ENCODE data around the gene PABPC1L. TPM values are rescaled to one million over a fixed set of nuclear protein-coding genes. Genes with fewer than 3 reads are reported as not detected.

PABPC1L gene
- total and polyA plus RNA-seq, 2 of the 13 experiments (the other 11 are each of a cell fraction or from before 2014, with no cell fraction given) = 30.8 to 252 TPM

GRCh38 chr20:44960103-44960852 is 50.4 kb downstream of the PABPC1L start, which contains the start of gene TOMM34 (continued):
- TF ChIP-seq AGO1 (IDR thresholded peaks at IDR 0.05; ENCODE audit: low read depth, low read length, poor library complexity, severe bottlenecking) (peak; percentile 83), ZNF44 (CRISPR knock-in tag; IDR thresholded peaks at IDR 0.05) (peak; percentile 95), ZSCAN12 (CRISPR knock-in tag; IDR thresholded peaks at IDR 0.05) (peak; percentile 82), ZNF292 (CRISPR knock-in tag; IDR thresholded peaks at IDR 0.05; ENCODE audit: borderline replicate concordance, low read depth) (peak; percentile 50), PREB (CRISPR knock-in tag; IDR thresholded peaks at IDR 0.05) (no peak), ZNF556 (CRISPR knock-in tag; IDR thresholded peaks at IDR 0.05; ENCODE audit: borderline replicate concordance) (peak; percentile 97), MTERF4 (CRISPR knock-in tag; IDR thresholded peaks at IDR 0.05) (peak; percentile 94), SNAPC5 (CRISPR knock-in tag; IDR thresholded peaks at IDR 0.05; ENCODE audit: borderline replicate concordance) (peak; percentile 93; the same call in 1 of the 2 replicates), ATF2 (CRISPR knock-in tag; IDR thresholded peaks at IDR 0.05) (peak; percentile 61; the same call in 1 of the 2 replicates), ZNF607 (CRISPR knock-in tag; IDR thresholded peaks at IDR 0.05; ENCODE audit: borderline replicate concordance) (peak; percentile 100), ZNF749 (CRISPR knock-in tag; IDR thresholded peaks at IDR 0.05; ENCODE audit: borderline replicate concordance) (peak; percentile 99), ZNF7 (CRISPR knock-in tag; IDR thresholded peaks at IDR 0.05) (no peak), CREB3 (CRISPR knock-in tag; IDR thresholded peaks at IDR 0.05) (peak; percentile 95; the same call in 1 of the 2 replicates), ZNF775 (CRISPR knock-in tag; IDR thresholded peaks at IDR 0.05; ENCODE audit: borderline replicate concordance) (peak; percentile 85; the same call in 1 of the 2 replicates), POLR2A (IDR thresholded peaks at IDR 0.05; ENCODE audit: insufficient read depth in 1 of 2, low read depth in 2 of 2, low read length in 2 of 2) (peak; percentile 90 to 97), THAP8 (CRISPR knock-in tag; IDR thresholded peaks at IDR 0.05; ENCODE audit: borderline replicate concordance) (peak; percentile 93; the same call in 1 of the 2 replicates), NPAS2 (CRISPR knock-in tag; IDR thresholded peaks at IDR 0.05; ENCODE audit: borderline replicate concordance) (peak; percentile 68; the same call in 1 of the 2 replicates), ZNF816 (CRISPR knock-in tag; IDR thresholded peaks at IDR 0.05; ENCODE audit: borderline replicate concordance) (peak; percentile 98), SALL1 (CRISPR knock-in tag; IDR thresholded peaks at IDR 0.05) (peak; percentile 95), ZNF766 (CRISPR knock-in tag; IDR thresholded peaks at IDR 0.05; ENCODE audit: borderline replicate concordance) (peak; percentile 83; the same call in 1 of the 2 replicates), ZNF18 (CRISPR knock-in tag; IDR thresholded peaks at IDR 0.05; ENCODE audit: insufficient replicate concordance) (peak; percentile 87)

Data from HepG2 (cell line).